ENCODE data around the gene MC2R.
"Not testable (repeated sequence)": the region's sequence is repeated elsewhere in the genome, so short reads cannot be mapped to it uniquely, and the experiment has no call there.

Gene MC2R

GRCh38 chr18:13894531-13894930, 20.8 kb downstream of the MC2R start:
- DNase-seq (ENCODE audit: low read depth in 3 of 3, low spot score in 1 of 3): no peak

- no peak for DNase-seq (ENCODE audit: low read depth in 3 of 3, low spot score in 1 of 3)
These were observed 21.9 kb downstream of the MC2R start for GRCh38 chr18:13893418-13893760.

GRCh38 chr18:13892098-13892497, 23.2 kb downstream of the MC2R start:
- DNase-seq (ENCODE audit: low read depth in 3 of 3, low spot score in 1 of 3): no peak

DNA sequence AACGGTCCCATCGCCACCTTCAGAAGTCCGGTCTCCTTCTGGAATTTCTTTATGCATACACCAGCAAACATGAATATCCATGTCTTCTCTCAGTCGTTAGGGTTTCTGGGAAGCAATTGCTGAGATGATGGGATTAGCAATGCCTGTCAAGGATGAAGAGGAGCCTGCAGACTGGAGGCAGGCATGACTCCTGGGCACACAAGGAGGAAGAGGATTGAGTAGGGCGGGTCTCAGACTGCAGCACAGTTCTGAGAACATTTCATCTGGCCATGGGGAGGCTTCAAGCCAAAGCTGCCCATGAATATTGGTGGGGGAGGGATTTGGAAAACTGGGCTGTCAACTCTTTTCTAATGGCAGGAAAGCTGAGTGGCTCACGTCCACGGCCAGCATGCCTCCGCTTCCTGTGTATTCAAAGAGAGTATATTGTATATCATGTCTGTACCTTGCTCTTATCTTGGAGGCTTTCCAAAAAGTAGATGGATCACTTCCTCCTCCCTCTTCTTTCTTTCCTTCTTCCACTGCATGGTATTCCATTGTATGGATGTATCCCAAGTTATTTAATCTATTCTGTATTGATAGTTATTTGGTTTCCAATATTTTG, 24.5 kb downstream of the MC2R start:
- no peak for DNase-seq (ENCODE audit: low read depth in 3 of 3, low spot score in 1 of 3)

GRCh38 chr18:13889671-13890070, 25.7 kb downstream of the MC2R start:
- DNase-seq (ENCODE audit: low read depth in 3 of 3, low spot score in 1 of 3): no peak

GRCh38 chr18:13888191-13888716, 27.1 kb downstream of the MC2R start:
- no peak for DNase-seq (ENCODE audit: low read depth in 3 of 3, low spot score in 1 of 3)

GRCh38 chr18:13885009-13885408, 30.3 kb downstream of the MC2R start:
- no peak for DNase-seq (ENCODE audit: low read depth in 3 of 3, low spot score in 1 of 3)

GRCh38 chr18:13879937-13880336, 35.4 kb downstream of the MC2R start:
- no peak for DNase-seq (ENCODE audit: low read depth in 3 of 3, low spot score in 1 of 3)

GRCh38 chr18:13879492-13879891, 35.8 kb downstream of the MC2R start:
- DNase-seq (ENCODE audit: low read depth in 3 of 3, low spot score in 1 of 3): no peak

- DNase-seq (ENCODE audit: low read depth in 3 of 3, low spot score in 1 of 3): no peak
These were observed 36.5 kb downstream of the MC2R start for GRCh38 chr18:13878857-13879256.

GRCh38 chr18:13877157-13877556, 38.2 kb downstream of the MC2R start:
- DNase-seq (ENCODE audit: low read depth in 3 of 3, low spot score in 1 of 3): no peak

GRCh38 chr18:13874558-13874957, 40.8 kb downstream of the MC2R start:
- DNase-seq (ENCODE audit: low read depth in 3 of 3, low spot score in 1 of 3): no peak

DNA sequence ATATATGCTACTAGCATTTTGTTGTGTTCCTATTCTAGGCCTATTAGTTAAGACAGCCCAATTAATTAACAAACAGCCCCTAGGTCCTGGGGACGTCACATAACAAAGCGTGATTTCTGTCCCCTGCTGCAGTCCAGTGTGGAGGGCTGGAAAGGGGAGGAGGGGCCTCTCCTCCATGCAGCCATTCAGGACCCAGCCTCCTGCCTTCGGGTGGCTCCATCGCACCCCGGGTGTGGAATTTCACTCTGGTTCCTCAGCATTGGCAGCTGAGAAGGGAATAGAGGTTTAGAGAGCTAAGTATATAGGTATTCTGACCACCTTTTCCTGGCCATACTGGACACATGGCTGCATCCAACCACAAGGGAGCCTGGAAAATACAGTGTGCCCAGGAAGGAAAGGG, 42.4 kb downstream of the MC2R start:
- DNase-seq (ENCODE audit: low read depth in 3 of 3, low spot score in 1 of 3): no peak

- DNase-seq (ENCODE audit: low read depth in 3 of 3, low spot score in 1 of 3): no peak
These were observed 43.0 kb downstream of the MC2R start for GRCh38 chr18:13872373-13872772.

DNA sequence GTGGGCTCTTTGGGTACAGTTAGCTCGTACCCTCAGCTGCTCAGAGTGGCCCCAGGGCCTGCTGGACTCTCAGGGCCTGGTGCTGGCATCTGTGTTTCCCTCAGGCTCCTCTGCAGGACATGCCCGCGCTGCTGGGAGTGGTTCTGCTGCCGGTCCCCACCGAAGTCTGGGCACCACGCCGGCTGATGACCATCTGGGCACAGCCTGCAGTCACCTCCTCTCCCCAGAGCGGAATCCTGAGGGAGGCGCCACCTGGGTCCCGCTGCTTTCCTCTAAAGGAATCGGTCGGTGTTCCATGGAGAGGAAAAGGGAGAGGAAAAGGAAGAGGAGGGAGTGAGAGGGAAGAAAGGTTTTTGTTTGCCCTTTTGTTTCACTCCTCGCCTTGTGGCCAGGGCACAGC, 43.6 kb downstream of the MC2R start:
- no peak for DNase-seq (ENCODE audit: low read depth in 3 of 3, low spot score in 1 of 3)

DNA sequence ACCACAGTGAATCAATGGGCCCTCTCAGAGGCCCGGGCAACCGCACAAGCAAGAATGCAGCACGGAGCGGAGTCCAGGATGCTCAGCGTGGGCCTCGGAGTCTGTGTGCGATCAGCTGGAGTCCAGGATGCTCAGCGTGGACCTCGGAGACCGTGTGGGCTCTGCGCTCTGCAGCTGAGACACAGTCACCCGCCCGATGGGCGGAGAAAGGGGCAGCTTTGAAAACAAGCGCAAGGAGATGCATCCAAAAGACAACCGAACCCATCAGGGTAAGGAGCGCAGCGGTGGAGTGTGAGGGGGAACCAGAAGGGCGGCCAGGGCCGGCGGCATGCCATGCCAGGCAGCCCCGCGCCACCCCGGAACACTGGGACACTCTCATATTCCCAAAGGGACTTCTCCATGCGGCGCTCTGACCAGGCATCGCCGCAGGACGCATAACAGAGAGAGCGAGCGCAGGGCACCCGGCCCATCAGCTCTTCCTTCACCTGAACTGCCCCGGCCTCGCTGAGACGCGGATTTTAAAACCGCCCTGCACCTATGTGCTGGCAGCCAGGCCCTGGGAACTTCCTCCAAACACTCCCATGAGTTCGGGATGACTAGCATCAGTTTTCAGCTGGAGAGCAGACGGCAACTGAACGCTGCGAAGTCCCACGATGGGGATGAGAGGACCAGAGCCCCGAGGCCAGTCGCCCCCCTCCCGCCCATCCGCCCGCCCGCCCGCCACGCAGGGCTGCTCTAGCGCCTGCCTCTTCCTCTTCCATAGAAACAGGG, 46.6 kb downstream of the MC2R start:
- DNase-seq (ENCODE audit: low read depth in 3 of 3, low spot score in 1 of 3): no peak

GRCh38 chr18:13862898-13863297, 52.4 kb downstream of the MC2R start:
- DNase-seq (ENCODE audit: low read depth in 3 of 3, low spot score in 1 of 3): not testable (repeated sequence)

- DNase-seq (ENCODE audit: low read depth in 3 of 3, low spot score in 1 of 3): no peak
These were observed 65.5 kb downstream of the MC2R start for GRCh38 chr18:13849791-13850190.

DNA sequence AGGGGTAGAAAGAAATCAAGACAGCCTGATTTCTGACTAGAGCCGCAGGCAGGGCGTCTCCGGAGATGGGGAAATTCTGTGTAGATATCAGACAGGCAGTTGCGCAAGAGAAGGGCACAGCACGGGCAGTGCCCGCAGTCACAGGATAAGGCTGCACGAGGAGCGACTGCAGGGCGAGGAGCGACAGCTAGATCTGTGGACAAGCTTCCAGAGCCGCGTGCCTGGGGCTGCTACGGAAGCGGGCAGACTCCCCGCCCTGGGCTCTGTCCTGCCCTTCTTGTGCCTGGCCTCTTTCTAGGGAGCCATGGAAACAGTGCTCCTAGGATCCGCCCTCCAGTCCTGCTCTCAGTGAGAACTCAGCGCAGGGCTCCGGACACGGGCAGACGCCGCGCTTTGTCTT, 78.8 kb downstream of the MC2R start:
- no peak for DNase-seq (ENCODE audit: low read depth in 3 of 3, low spot score in 1 of 3)

DNA sequence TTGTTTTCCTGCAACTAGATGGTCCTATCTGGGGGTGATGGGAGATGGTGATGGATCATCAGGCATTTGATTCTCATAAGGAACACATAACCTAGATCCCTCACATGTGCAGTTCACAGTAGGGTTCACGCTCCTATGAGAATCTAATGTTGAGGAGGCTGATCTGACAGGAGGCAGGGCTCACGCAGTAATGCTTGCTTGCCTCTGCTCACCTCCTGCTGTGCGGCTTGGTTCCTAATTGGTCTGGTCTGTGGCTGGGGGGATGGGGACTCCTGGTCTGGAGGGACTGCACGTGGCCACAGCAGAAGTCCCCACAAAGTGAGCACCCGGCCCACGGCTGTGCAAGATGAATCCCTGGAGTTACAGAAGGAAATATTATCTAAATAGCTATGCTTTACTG, 80.1 kb downstream of the MC2R start:
- DNase-seq (ENCODE audit: low read depth in 3 of 3, low spot score in 1 of 3): no peak

- DNase-seq (ENCODE audit: low read depth in 3 of 3, low spot score in 1 of 3): no peak
These were observed 80.8 kb downstream of the MC2R start for GRCh38 chr18:13834496-13835015.

Data from stimulated activated CD4-positive, alpha-beta T cell treated with anti-CD3 and anti-CD28 coated beads, TNF-alpha, amount 100 ng/mL, for 1 hour (primary cell).